Fibroblast of the aortic adventitia (primary cell): ENCODE measurements around the gene DMGDH. TPM values are rescaled to one million over a fixed set of nuclear protein-coding genes. Genes with fewer than 3 reads are reported as not detected.
A peak's percentile ranks its signal among the peaks of the same experiment; 100 is the strongest.

Source experiments
- DNase-seq: peaks from one replicate; pipeline ENCODE4 v3.0.0-alpha.2; 2010; ENCODE audit warnings: low read depth
- H3K4me3 ChIP-seq: 2 replicates; pipeline ENCODE4 v1.5.1; 2011; ENCODE audit warnings: low read depth, mild to moderate bottlenecking, control low read depth, low read length, moderate library complexity
- CTCF ChIP-seq: IDR thresholded peaks from 2 replicates; pipeline ENCODE4 v1.5.1; 2011; ENCODE audit warnings: mild to moderate bottlenecking, low read length, control low read depth, inconsistent platforms; ENCODE audit not compliant: insufficient read depth
- total RNA-seq: library from RNA; depleted of rRNA; stranded (reverse); fragments of >200 nt; gene quantifications from 2 replicates; pipeline ENCODE4 v1.2.3, GENCODE V29; 2012; ENCODE audit warnings: low replicate concordance

Gene DMGDH
- total RNA-seq, 1 donor, result 4.2 TPM

- TF ChIP-seq CTCF, result no peak
- H3K4me3 ChIP-seq, result no peak overlapping the region
- no peak for DNase-seq
Observed at GRCh38 chr5:79032031-79032695, 37.3 kb downstream of the DMGDH start.

DNA sequence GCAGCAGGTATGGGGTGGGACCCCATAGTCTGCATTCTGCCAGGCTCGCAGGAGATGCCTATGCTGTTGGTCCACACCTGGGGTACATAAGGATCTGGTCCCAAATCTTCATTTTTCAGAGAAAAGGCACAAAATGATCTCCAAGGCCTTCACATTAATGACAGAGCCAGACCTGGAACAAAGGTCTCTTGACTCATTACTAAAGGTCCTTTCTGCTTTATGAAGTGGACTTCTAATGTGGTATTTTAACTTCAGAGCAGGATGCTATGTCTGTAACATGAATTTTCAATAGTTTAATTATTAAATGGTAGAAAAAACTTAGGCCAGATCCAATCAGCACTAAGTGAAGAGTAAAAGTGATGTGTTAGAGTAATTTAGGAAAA, 38.0 kb downstream of the DMGDH start:
- no peak for TF ChIP-seq CTCF
- H3K4me3 ChIP-seq, result no peak overlapping the region
- DNase-seq, result no peak

GRCh38 chr5:79030663-79031484, 38.6 kb downstream of the DMGDH start:
- no peak overlapping the region for H3K4me3 ChIP-seq
- TF ChIP-seq CTCF, result no peak
- DNase-seq, result no peak

GRCh38 chr5:79025054-79025472, 44.4 kb downstream of the DMGDH start:
- peak overlapping the region; percentile 58 for H3K4me3 ChIP-seq
- DNase-seq, result peak; percentile 78
- peak; percentile 97 for TF ChIP-seq CTCF

DNA sequence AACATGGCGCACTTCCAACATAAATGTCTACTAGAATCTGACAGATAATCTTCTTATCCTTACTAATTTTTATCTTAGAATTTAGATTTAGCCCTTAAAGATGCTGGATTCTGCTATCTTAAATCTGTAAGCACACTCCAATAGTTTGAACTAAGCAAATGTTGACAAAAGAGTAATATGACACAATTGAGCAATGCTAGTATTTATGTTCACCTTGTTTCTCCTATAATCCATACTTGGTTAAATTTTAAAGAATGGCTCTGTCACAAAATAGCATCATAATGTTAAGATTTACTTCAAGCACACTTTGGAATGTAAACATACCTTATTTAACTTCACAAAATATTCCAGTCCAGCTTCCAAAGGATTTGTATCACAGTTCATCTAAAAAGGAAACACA, 45.5 kb downstream of the DMGDH start:
- DNase-seq, result no peak
- no peak for TF ChIP-seq CTCF
- no peak overlapping the region for H3K4me3 ChIP-seq

GRCh38 chr5:79023348-79023747, 46.1 kb downstream of the DMGDH start:
- TF ChIP-seq CTCF, result no peak
- no peak overlapping the region for H3K4me3 ChIP-seq
- no peak for DNase-seq
